PFSK-1 (cell line): ENCODE results near the gene S100Z.

Source experiments
- POLR2AphosphoS5 ChIP-seq: IDR thresholded peaks from 2 replicates; pipeline ENCODE4 v1.6.1; 2012; ENCODE audit warnings: low read depth, mild to moderate bottlenecking, control low read depth, low read length, moderate library complexity
- TAF1 ChIP-seq: IDR thresholded peaks from 2 replicates; pipeline ENCODE4 v1.6.1; 2012; ENCODE audit warnings: low read length, control low read depth, borderline replicate concordance; ENCODE audit not compliant: insufficient read depth

GRCh38 chr5:76808141-76808691 lies 41.6 kb upstream of the S100Z start:
- TF ChIP-seq POLR2AphosphoS5 (no peak), TAF1 (no peak)
